Renal pelvis (tissue), 4 donors: ENCODE measurements around the gene CDCP2. TPM values are rescaled to one million over a fixed set of nuclear protein-coding genes. Genes with fewer than 3 reads are reported as not detected.

Experiments used
- DNase-seq: peaks from one replicate; pipeline ENCODE4 v3.0.0-alpha.2; 2013
- polyA plus RNA-seq, 3 donors: library from polyadenylated mRNA; unstranded; fragments of 120-200 nt; gene quantifications; one replicate each; pipeline ENCODE4 v1.2.1, GENCODE V29; 2013; ENCODE audit not compliant: insufficient read length in 3 of 3

The CDCP2 gene
- polyA plus RNA-seq, 3 donors: 0.06 to 0.12 (median 0.10) TPM

DNA sequence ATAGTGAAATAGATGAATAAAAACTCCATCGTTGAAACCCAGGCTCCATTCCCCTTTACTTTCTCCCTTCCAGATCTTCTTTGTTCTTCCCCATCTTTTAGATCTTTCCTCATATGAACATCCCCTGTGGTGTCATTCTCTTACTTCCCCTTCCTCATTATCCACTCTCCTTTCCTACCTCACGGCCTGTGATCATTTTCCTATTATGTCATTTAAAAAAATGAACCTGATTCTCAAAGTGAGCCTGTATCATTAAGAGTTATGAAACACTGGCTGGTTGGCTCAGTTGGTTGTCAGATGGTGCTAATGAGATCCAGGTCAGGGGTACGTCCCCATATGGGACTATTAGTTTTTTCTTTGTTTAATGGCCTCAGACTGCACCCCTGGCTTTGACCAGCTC is 61.1 kb downstream of the CDCP2 start:
- no peak for DNase-seq

DNA sequence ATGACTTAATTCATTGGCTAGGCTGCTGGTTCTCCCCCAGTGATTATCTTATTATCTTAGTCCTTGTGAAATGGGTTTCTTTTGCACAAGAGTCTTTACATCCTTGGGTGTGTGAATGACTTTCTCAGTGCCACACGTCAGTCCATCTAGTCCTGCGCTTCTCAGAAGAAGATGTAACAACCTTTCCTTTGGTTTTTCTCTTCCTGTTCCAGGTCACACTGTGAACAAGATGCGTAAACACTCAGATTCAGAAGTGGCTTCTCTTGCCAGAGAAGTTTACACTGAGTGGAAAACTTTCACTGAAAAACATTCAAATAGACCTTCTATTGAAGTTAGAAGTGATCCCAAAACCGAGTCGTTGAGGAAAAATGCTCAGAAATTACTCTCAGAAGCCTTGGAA is 64.4 kb downstream of the CDCP2 start:
- DNase-seq: no peak

DNA sequence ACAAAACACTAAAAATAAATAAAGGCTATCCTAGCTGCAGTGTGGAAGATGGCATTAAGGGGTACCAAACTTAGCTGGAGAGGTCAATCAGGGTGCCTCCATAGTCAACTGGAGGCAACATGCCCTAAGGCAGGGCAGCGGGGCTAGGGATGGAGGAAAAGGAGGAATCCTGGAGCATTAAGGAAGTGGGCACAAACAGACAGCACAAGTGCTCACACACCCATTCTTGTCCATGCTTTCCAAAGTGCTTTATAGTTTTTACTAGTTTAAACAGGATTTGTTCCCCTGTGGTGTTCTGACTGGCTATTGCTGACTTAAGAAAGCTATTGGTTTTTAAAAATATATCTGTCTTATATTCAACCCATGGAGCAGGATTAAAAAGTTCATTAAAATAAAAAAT is 66.0 kb downstream of the CDCP2 start:
- no peak for DNase-seq

DNA sequence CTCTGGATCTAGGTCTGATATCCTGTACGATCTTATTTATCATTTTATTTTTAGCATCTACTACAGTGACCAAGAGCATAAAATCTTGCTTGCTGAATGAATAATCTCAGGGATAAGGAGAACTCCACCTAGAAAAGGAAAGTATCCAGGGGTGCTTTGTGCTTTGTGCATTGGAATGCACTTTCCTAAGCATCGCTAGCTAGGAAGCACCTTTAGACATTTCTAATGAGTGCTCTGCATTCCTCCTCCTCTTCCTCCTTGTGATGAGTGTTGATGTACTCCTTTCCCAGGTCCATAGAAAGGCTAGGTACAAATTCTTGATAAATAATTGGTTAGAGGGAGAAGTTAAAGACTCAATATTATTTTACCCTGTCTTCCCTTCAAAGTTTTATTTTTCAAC is 68.0 kb downstream of the CDCP2 start:
- no peak for DNase-seq

Other genes starting within 250 kb of the CDCP2 start
- 10 to 100 TPM; 42.1 to 58.2 (median 53.9) TPM for gene IFT25, start 207.3 kb downstream of the CDCP2 start, polyA plus RNA-seq
- gene LRRC42, start 206.7 kb downstream of the CDCP2 start, polyA plus RNA-seq: 10 to 100 TPM; 40.8 to 44.8 (median 42.4) TPM
- gene LDLRAD1, start 134.8 kb downstream of the CDCP2 start, polyA plus RNA-seq: under 1 TPM in 1 of 3 donors, not detected in 2; 0.07 TPM
- 100 to 1,000 TPM; 308 to 352 (median 329) TPM for gene TMEM59, start 99.8 kb downstream of the CDCP2 start, polyA plus RNA-seq
- 1 to 10 TPM; 7.2 to 10.0 (median 9.2) TPM for gene TCEANC2, start 99.4 kb downstream of the CDCP2 start, polyA plus RNA-seq
- 1 to 10 TPM; 6.3 to 8.8 (median 8.5) TPM for gene CYB5RL, start 47.0 kb upstream of the CDCP2 start, polyA plus RNA-seq
- 10 to 100 TPM; 80.0 to 89.0 (median 85.8) TPM for gene MRPL37, start 47.2 kb upstream of the CDCP2 start, polyA plus RNA-seq